NCI-H2171 (cell line): ENCODE data around the gene MICU2.

ENCODE experiments used
- DNase-seq: peaks from one replicate; lab custom pipeline; 2025; lab: John Stamatoyannopoulos, UW

Gene MICU2

DNA sequence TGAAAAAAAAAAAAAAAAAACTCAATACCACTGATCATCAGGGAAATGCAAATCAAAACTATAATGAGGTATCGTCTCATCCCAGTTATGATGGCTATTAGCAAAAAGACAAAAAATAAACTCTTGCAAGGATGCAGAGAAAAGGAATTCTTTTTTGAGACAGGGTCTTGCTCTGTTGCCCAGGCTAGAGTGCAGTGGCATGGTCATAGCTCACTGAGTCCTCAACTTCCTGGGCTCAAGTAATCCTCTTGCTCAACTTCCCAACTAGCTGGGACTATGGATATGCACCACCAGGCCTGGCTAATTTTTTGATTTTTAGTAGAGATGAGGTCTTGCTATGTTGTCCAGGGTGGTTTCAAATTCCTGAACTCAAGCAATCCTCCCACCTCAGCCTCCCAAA is 59.5 kb downstream of the MICU2 start:
- no peak for DNase-seq

DNA sequence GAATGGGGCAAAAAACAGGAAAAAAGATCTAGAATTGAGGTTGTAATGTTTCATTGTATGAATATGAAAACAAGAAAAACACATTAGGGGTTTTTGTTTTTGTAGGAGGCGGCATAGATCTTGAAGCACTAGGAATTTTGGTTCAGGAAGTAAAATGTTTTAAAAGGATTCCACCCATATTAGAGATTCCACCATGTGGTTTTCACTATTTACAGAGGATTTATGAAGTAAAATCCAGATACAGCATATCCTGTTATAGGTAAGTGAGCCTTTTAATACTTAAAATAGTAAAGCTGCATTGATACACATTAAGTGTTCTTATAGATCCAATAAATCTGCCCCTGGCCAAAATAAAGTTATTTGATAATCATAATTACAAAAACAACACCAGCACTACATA is 61.4 kb downstream of the MICU2 start:
- DNase-seq: no peak

DNA sequence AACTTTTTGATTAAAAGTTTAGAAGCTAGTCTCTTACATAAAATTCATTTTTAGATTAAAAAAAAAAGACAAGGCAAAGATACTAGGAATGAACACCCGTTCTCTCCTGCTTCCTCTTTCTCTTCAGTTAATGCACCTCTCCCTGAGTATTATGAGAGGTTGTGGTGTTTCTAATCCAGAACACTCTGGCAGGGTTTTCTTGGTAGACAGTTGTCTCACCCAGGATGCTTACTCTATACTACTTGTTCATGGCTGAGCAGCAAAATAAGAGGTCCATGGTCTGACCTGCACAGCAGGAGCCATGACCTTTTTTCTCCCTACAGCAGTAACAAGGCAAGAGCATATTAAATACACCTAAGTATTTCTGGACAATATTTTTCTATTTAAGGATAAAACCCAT is 62.0 kb downstream of the MICU2 start:
- no peak for DNase-seq

- no peak for DNase-seq
These were observed 62.7 kb downstream of the MICU2 start for GRCh38 chr13:21541271-21541670.

GRCh38 chr13:21539687-21540086 is 64.3 kb downstream of the MICU2 start:
- no peak for DNase-seq

DNA sequence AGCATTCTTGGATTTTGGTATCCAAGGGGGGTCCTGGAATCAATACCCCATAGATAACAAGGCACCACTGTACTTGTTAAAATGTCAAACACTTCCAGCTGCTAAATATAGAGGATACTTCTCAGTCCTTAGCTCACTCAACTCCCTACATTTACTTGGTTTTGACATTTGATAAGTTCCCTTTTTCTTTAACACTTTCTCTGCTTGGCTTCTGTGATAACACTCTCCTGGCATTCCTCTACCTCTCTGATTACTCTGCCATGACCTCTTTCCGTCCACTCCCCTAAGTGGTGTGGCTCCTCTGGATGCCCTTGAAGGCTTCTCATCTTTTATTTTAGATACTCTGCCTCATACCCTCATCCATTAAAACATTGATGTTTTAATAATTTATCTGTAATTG is 65.2 kb downstream of the MICU2 start:
- DNase-seq: no peak

- no peak for DNase-seq
These were observed 65.7 kb downstream of the MICU2 start for GRCh38 chr13:21538280-21538679.

- no peak for DNase-seq
These were observed 66.9 kb downstream of the MICU2 start for GRCh38 chr13:21537105-21537504.

DNA sequence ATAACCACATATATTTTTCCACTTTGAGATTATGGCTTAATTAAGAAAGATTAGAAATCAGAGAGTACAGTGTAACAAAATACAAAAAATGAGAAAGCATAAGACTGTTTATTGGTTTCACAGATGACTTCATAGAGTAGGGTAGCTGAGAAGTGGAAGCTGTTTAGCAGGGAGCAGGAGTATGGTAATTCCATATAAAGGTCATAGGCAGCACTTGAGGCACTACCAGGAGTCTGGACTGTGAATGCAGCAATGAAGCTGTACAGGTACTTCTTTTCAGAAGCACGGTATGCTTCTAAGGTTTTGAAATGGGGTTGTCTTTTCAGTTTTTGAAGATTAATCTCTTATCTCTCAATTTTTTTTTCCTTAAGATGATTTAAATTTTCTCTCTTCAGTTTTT is 69.2 kb downstream of the MICU2 start:
- no peak for DNase-seq

DNA sequence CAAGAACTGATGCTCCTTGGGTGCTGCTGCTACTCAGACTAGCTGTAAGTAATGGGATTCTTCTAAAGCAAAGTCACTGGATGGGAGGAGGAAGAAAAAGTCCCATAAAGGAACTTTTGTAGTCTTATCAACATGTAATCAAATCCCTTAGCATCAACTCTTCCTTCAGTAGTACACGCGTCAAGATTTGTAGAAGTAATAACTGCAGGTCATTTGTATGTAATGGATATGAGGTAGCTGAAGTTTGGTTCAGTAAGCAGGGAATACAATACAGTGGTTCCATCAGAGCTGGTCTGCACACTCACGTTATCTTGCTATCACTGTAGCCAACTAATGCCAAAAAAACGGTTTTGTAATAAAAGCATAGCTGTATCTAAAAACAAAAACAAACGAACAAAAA is 72.5 kb downstream of the MICU2 start:
- DNase-seq: no peak

GRCh38 chr13:21530656-21531055 is 73.3 kb downstream of the MICU2 start:
- DNase-seq: no peak

GRCh38 chr13:21529146-21529893 is 74.7 kb downstream of the MICU2 start:
- DNase-seq: no peak

- DNase-seq: no peak
These were observed 75.4 kb downstream of the MICU2 start for GRCh38 chr13:21528616-21529015.

DNA sequence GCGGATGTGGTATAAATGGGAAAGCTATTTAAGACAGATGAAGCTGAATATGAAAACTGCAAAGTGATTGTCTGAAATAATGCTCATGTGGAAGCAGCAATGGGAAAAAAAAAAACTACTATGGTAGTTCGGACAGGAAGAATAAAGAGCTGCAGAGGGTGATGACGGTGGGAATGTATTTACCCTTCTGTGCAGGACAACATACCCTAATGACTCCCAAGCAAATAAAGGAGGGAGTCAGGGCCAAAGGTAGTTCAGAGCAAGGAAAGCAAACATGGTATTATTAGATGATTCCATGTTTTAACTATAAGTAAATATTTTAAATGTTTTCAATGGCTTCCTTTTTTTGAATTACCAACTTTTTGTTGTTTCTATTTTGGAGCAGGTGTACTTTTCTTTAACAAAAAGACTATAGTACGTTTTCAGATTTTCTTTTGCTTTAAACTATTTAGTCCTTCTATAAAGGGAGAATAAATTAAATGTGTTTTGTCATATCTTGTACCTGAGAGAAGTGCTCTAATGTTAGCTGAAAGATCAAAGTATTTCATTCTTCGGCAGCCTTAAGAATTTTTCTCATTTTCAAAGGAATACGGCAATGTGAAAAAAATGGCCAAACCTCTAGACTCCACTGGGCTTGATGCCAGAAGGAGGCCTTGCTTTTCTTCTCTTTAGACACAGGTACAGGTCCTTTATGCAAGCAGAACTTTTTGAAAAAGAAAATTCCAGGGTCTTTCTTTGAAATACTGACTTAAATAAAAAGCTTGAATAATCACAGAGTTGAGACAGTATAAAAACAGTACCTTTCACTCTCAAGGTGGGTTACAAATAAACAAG is 77.0 kb downstream of the MICU2 start:
- DNase-seq: no peak

DNA sequence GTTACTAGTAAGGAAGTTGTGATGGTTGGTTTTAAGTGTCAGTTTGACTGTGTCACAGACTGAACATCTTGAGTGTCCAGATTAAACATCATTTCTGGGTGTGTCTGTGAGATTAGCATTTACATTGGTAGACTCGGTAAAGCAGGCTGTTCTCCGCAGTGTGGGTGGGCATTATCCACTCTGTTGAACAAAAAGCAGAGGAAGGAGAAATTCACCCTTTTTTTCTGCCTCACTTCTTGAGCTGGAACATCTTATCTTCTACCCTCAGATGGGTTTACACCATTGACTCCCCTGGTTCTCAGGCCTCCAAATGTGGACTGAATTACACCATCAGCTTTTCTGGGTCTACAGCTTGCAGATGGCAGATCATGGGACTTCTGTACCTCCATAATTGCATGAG is 81.1 kb downstream of the MICU2 start:
- no peak for DNase-seq

DNA sequence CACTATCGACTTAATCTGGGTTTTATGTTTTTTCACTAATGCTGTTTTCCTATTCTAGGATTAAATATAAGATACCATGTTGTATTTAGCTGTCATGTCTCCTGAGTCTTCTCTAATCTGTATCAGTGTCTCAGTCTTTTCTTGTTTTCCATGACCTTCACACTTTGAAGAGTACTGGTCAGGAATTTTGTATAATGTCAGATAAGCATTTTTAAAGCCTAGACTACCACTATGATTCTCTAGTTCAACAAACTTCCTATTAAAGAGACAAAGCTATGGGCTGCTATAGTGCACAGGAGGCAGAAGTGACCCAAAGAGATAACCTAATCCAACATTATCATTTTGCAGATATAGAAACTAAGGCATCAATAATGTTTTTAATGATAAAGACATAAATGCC is 81.8 kb downstream of the MICU2 start:
- no peak for DNase-seq

- DNase-seq: no peak
These were observed 85.3 kb downstream of the MICU2 start for GRCh38 chr13:21518617-21519144.

DNA sequence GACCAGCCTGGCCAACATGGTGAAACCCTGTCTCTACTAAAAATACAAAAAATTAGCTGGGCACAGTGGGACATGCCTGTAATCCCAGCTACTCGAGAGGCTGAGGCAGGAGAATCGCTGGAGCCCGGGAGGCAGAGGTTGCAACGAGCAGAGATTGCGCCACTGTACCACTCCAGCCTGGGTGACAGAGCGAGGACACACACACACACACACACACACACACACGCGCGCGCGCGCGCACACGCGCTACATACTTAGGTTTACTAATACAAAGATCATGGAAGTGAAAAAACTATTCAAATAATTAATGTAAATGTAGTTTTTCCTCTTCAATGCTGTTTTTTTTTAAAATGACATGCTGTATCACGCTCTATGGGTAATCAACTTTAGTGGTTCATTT is 86.4 kb downstream of the MICU2 start:
- DNase-seq: no peak

DNA sequence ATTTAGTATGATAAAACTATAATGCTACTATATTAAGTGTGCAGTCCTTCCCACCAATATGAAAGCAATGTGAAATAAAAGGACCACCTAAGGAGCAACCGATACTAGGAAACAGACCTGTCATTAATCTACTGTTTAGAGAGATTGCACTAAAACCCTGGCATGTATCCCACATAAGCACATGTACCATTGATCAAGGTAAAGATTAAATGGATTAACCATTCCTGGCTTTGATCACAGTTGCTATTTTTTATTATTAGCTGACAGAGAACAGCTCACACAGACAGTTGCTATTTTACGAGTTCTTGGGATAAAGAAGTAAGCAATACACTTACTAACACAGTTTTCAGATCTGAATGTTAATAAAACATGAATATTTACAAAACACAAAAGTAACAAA is 87.2 kb downstream of the MICU2 start:
- DNase-seq: no peak

- DNase-seq: no peak
These were observed 92.1 kb downstream of the MICU2 start for GRCh38 chr13:21511849-21512248.

- no peak for DNase-seq
These were observed 99.6 kb downstream of the MICU2 start for GRCh38 chr13:21504379-21504778.

- no peak for DNase-seq
These were observed 102.3 kb downstream of the MICU2 start for GRCh38 chr13:21501686-21502085.

DNA sequence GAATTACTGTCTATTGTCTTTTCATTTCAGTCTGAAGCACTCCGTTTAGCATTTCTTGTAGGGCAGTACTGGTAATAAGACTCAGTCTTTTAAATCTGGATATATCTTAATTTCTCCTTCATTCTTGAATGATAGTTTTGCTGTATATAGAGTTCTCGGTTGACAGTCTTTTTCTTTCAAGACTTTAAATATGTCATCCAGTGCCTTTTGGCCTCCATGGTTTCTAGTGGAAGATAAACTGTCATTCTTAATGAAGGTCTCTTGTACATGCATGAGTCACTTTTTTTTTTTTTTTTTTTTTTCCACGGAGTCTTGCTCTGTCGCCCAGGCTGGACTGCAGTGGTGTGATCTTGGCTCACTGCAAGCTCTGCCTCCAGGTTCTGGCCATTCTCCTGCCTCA is 117.6 kb downstream of the MICU2 start:
- no peak for DNase-seq
